Activated CD4-positive, alpha-beta T cell treated with anti-CD3 and anti-CD28 coated beads, Interleukin-2, amount 50 U/mL, for 4 hours (primary cell): ENCODE results near the gene SLC17A1.
"Not testable (repeated sequence)": the region's sequence is repeated elsewhere in the genome, so short reads cannot be mapped to it uniquely, and the experiment has no call there.

Experiments
- DNase-seq, 2 experiments: peaks; one replicate each; pipeline ENCODE4 v3.0.0-alpha.2; 2020

Gene SLC17A1

DNA sequence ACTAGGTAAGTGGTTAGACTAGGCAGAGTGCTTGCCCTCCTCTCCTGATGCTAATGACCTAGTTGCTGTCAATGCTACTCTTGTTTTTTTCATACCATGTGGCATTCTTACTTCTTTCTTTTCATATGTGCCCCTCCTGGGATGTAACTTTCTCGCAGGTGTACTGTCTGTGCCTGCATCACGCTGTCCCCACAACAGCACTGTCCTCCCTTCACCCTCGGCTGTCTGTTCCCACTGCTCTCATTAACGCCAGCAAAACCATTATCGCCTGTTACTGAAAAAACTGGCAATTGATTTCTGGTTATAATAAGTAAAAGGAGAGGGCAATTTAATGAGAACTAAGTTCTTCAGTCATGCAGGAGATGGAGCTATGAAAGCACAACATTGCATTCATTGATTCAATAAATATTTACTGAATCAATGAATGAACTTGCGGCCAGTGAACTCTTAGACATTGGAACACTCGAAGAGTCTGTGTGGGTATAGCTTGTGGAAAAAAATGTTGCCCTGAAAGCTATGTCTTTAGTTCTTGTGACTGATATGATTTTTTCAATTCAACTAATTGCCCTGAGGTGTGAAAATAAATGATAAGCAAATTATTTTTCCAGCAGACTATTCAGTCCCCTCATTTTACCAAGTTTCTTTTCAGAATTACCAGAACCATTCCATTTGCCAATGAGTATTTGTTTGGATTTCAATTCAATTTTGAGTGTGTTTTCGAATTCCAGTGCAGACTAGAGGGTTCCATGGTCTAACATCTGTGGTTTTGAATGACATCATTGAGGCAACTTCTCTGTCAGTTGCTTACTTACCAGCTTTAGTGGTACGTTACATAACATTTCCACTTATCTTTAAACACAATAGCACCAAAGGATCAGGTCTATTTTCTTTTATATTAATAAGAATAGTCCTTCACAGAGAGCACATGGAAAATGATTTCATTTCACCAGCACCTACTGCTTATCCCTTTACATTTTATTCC is 75.2 kb downstream of the SLC17A1 start:
- no peak for DNase-seq

DNA sequence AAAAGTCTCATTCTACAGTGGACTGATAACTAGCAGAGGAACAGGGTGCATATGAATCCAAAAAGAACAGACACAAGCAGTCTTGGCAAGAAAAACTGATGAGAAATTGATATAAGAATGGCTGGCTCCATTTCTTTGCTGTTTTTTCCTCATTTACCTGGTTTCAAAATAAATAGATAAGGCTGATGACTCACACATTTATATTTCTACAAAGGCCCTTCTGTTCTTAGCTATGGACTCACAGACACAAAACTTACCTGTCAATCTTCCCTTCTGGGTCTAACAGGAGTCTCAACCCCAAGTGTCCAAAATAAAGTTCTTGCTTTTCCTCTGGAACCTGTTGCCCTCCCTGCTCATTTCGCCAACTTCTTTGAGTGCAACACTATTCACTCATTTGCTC is 76.4 kb downstream of the SLC17A1 start:
- no peak for DNase-seq

DNA sequence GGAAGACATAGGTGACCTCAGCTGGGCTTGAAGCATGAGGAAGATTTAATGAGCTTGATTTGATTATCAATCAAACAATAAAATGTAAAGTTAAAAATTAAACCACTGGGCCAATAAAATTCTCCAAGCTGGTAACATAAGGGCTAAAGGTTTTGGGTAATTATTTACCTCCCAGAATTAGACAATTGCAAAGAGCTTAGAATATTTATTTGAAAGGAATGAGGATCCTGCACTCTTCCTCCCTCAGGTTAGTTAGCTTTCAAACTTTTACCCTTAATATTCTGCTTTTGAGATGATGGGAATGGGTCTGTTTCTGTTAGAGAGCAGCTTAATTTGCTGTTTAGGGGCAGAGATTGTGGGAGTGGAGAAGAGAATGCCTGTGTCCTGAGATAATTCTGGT is 77.3 kb downstream of the SLC17A1 start, which contains the start of gene SLC17A4:
SLC17A4 (plus strand) TSS at position 208 of the 400 bp plus-strand sequence. CDS start 7,221 bp downstream, outside the sequence.
- no peak for DNase-seq

- DNase-seq = no peak
Measured at GRCh38 chr6:25753079-25753478, 78.8 kb downstream of the SLC17A1 start.

DNA sequence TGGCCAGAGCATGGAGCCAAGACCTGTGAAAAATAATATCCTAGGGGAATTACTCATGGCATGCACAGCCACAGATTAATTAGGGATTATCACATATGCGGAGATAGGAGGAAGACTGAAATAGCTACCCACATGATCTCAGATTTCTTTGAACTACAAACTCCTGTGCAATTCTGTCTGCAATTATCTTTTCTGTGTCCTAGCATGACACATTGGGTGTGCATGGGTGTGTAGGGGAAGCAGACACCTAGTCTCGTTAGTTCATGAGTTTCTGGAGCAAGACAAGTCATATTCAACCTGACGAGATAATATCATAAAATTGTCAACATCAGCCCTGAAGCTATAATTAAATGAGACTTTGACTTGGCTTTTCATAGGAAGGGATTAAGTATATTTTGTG is 80.9 kb downstream of the SLC17A1 start:
- DNase-seq = no peak

DNA sequence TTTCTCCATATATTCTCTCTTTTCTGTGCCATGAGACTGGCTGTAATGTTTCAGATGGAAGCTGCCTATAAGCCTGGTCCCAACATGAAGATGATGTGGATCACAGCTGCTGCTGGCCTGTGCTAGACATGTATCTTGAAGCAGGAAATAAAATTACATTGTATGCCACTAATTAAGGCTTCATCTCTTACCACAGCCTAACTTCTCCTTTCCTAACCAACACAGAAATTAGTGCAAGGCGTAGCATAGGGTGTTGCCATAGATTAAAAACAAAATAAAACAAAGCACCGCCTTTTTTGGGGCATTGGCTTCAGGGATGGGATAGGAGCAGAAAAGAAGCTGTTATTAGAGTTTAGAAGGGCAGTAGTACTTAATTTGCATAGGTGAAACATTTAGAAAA is 82.0 kb downstream of the SLC17A1 start:
- no peak for DNase-seq

DNA sequence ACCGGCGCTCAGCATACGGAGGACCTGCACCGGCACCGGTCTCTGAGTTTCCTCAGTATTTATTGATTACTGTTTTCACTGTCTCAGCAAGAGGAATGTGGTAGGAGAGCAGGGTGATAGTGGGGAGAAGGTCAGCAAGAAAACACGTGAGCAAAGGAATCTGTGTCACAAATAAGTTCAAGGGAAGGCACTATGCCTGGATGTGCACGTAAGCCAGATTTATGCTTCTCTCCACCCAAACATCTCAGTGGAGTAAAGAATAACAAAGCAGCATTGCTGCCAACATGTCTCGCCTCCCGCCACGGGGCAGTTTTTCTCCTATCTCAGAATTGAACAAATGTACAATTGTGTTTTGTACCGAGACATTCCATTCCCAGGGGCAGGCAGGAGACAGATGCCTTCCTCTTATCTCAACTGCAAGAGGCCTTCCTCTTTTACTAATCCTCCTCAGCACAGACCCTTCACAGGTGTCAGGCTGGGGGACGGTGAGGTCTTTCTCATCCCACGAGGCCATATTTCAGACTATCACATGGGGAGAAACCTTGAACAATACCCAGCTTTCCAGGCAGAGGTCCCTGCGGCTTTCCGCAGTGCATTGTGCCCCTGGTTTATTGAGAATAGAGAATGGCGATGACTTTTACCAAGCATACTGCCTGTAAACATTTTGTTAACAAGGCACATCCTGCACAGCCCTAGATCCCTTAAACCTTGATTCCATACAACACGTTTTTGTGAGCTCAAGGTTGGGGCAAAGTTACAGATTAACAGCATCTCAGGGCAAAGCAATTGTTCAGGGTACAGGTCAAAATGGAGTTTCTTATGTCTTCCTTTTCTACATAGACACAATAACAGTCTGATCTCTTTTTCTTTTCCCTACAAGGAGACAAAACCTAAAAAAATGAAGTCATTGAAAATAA is 83.0 kb downstream of the SLC17A1 start:
- not testable (repeated sequence) for DNase-seq

DNA sequence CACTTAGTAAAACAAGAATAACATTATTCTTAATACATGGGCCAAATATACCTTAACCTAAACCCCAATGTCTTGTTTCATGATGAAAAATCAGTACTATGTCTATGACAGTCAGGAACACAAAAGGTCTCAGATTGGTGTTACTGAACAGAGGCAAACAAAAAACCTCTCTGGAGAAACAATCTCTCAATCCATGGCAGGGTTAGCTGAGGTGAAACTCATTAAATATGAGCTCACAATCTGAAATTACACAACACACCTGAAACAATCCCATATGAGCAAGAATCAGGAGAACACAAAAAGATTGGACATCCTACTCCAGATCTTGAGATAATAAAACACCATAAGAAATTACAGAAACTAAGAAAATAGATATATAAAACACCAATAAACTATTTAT is 83.8 kb downstream of the SLC17A1 start:
- no peak for DNase-seq

DNA sequence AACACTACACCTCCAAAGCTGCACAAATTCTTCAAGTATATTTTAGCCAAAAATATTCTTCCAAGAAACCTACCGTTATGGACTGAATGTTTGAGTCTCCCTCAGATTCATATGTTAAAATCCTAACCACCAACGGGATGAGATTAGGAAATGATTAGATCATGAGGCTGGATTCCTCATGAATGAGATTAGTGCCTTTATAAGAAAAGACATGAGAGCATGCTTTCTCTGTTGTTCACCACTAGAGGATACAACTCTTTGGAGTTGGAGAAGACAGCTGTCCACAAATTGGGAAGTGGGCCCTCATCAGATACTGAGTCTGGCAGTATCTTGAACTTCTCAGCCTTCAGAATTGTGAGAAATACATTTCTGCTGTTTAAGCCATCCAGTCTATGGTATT is 84.4 kb downstream of the SLC17A1 start:
- DNase-seq = no peak

GRCh38 chr6:25746968-25747367 is 84.9 kb downstream of the SLC17A1 start:
- DNase-seq = no peak

- no peak for DNase-seq
Measured at GRCh38 chr6:25745836-25746235, 86.0 kb downstream of the SLC17A1 start.

- DNase-seq = no peak
Measured at GRCh38 chr6:25743868-25744267, 88.0 kb downstream of the SLC17A1 start.

- no peak for DNase-seq
Measured at GRCh38 chr6:25735261-25735660, 96.6 kb downstream of the SLC17A1 start.
